A673 (cell line): ENCODE data around the gene KIDINS220.

ENCODE experiments used
- EZH2 ChIP-seq: fragments of 200-600 bp; sonication (generic); IDR thresholded peaks from 2 replicates; pipeline ENCODE4 v1.6.1; 2017; ENCODE audit warnings: borderline replicate concordance, low read depth, mild to moderate bottlenecking, mixed read lengths, antibody characterized with exemption, low read length; ENCODE audit not compliant: poor library complexity, severe bottlenecking
- TF ChIP-seq, protein P1 (sequence below): fragments of 300-800, 200-600 bp; sonication (generic); conservative IDR thresholded peaks from 2 replicates; pipeline ENCODE4 v1.5.1; 2017; ENCODE audit warnings: low read depth, mild to moderate bottlenecking, antibody characterized with exemption, low read length, moderate library complexity, mixed read lengths

GRCh38 chr2:8886876-8887275 lies 49.5 kb upstream of the KIDINS220 start:
- TF ChIP-seq, protein P1, sequence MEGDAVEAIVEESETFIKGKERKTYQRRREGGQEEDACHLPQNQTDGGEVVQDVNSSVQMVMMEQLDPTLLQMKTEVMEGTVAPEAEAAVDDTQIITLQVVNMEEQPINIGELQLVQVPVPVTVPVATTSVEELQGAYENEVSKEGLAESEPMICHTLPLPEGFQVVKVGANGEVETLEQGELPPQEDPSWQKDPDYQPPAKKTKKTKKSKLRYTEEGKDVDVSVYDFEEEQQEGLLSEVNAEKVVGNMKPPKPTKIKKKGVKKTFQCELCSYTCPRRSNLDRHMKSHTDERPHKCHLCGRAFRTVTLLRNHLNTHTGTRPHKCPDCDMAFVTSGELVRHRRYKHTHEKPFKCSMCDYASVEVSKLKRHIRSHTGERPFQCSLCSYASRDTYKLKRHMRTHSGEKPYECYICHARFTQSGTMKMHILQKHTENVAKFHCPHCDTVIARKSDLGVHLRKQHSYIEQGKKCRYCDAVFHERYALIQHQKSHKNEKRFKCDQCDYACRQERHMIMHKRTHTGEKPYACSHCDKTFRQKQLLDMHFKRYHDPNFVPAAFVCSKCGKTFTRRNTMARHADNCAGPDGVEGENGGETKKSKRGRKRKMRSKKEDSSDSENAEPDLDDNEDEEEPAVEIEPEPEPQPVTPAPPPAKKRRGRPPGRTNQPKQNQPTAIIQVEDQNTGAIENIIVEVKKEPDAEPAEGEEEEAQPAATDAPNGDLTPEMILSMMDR, result no peak
- TF ChIP-seq EZH2, result no peak
